Nephron progenitor cell (in vitro differentiated cells): Measurements from ENCODE around the gene ALG3.

Source experiments
- DNase-seq: peaks from one replicate; pipeline ENCODE4 v3.0.0; 2021
- H3K27ac Mint-ChIP-seq: 2 replicates; pipeline ENCODE4 v1.8.0; 2021; ENCODE audit warnings: mild to moderate bottlenecking, moderate library complexity, mixed read lengths
- H3K27me3 Mint-ChIP-seq: 2 replicates; pipeline ENCODE4 v1.8.0; 2021; ENCODE audit warnings: mild to moderate bottlenecking, low read depth, mixed read lengths; ENCODE audit not compliant: poor library complexity
- H3K36me3 Mint-ChIP-seq: 2 replicates; pipeline ENCODE4 v1.8.0; 2021; ENCODE audit warnings: low read depth, mixed read lengths
- H3K4me1 Mint-ChIP-seq: 2 replicates; pipeline ENCODE4 v1.8.0; 2021; ENCODE audit warnings: mixed read lengths
- H3K4me3 Mint-ChIP-seq: 2 replicates; pipeline ENCODE4 v1.8.0; 2021; ENCODE audit warnings: mild to moderate bottlenecking, moderate library complexity, mixed read lengths
- H3K9me3 Mint-ChIP-seq: 2 replicates; pipeline ENCODE4 v1.8.0; 2021; ENCODE audit warnings: mild to moderate bottlenecking, moderate library complexity, mixed read lengths
- TF ChIP-seq, protein P1 (sequence below): fragments of 200-600 bp; sonication (generic); IDR thresholded peaks from 2 replicates; pipeline ENCODE4 v1.5.0; 2021; ENCODE audit warnings: antibody characterized with exemption

ALG3 gene

DNA sequence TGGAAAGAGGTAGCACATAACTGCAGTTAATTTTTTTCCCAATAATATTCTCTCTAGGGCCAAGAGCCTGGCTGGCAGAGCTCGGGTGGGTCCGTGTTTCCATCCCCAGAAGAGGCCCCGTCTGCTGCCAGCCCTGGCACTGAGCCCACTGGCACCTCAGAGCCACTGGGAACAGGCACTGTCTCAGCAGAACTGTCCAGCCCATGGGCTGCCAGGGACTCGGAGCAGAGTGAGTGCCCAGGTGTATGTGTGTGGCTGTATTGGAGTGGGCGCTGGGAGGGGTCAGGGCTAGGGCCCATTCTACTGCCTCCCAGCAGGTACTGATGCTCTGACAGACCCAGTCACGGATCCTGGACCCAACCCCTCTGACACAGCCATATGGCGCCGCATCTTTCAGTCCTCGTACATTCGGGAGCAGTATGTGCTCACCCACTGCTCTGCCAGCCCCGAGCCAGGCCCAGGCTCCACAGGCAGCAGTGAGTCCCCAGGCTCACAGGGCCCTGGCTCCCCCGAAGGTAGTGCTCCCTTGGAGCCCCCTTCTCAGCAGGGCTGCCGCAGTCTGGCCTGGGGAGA lies 10.4 kb downstream of the ALG3 start:
- no peak for DNase-seq

DNA sequence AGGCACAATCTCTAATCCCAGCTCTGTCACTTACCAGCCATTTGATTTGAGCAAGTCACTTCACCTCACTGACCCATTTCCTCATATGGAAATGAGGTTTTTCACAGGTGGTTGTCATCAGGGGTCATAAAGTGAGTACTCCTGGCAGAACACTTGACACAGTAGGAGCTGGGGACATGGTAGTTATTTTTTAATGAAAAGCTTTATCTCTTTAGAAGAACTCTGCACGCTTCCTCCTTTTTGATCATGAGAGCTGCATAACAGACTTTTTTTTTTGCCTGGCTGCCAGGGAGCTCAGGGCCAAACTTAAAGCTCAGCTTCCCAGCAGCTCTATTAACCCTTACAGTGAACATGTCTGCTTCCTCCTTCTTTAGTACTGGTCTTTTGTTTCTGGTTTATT lies 11.0 kb downstream of the ALG3 start:
- Mint-ChIP-seq H3K9me3 (no peaks in the 10 kb centered on the region), H3K36me3 (peaks cover 7% of the 10 kb centered on the region), H3K27me3 (peaks cover 41% of the 10 kb centered on the region), H3K4me1 (no peaks in the 10 kb centered on the region), H3K4me3 (no peak overlapping the region), H3K27ac (no peak overlapping the region)
- TF ChIP-seq, protein P1, sequence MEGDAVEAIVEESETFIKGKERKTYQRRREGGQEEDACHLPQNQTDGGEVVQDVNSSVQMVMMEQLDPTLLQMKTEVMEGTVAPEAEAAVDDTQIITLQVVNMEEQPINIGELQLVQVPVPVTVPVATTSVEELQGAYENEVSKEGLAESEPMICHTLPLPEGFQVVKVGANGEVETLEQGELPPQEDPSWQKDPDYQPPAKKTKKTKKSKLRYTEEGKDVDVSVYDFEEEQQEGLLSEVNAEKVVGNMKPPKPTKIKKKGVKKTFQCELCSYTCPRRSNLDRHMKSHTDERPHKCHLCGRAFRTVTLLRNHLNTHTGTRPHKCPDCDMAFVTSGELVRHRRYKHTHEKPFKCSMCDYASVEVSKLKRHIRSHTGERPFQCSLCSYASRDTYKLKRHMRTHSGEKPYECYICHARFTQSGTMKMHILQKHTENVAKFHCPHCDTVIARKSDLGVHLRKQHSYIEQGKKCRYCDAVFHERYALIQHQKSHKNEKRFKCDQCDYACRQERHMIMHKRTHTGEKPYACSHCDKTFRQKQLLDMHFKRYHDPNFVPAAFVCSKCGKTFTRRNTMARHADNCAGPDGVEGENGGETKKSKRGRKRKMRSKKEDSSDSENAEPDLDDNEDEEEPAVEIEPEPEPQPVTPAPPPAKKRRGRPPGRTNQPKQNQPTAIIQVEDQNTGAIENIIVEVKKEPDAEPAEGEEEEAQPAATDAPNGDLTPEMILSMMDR = no peak
- DNase-seq = no peak

More for the DNA sequence above, 10.4 kb downstream of the ALG3 start:
- Mint-ChIP-seq H3K36me3 (peaks cover 10% of the 10 kb centered on the region), H3K4me3 (no peak overlapping the region), H3K9me3 (no peaks in the 10 kb centered on the region), H3K27me3 (peaks cover 37% of the 10 kb centered on the region), H3K4me1 (no peaks in the 10 kb centered on the region), H3K27ac (no peak overlapping the region)
- TF ChIP-seq, protein P1 = no peak

DNA sequence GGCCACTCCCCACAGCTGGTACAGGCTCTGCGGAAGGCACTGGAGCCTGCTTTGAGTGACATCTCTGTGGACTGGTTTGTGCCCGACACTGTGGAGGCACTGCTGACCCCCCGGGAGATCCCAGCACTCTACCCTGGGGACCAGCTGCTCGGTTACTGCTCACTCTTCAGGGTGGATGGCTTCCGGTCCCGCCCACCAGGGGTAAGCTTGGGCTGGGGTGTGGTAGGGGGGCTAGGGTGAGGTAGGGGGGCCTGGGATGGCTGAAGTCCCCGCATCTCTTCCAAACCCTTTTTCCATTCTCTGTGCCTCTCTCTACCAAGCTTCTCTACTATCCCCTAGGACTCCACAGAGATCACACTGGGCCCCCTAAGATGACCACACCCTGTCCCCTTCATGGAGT lies 11.6 kb downstream of the ALG3 start:
- TF ChIP-seq, protein P1 = no peak
- peaks cover under 1% of the 10 kb centered on the region for H3K36me3 Mint-ChIP-seq
- peaks cover 45% of the 10 kb centered on the region for H3K27me3 Mint-ChIP-seq
- DNase-seq = no peak
- no peaks in the 10 kb centered on the region for H3K4me1 Mint-ChIP-seq
- H3K4me3 Mint-ChIP-seq = no peak overlapping the region
- H3K27ac Mint-ChIP-seq = no peak overlapping the region
- no peaks in the 10 kb centered on the region for H3K9me3 Mint-ChIP-seq

DNA sequence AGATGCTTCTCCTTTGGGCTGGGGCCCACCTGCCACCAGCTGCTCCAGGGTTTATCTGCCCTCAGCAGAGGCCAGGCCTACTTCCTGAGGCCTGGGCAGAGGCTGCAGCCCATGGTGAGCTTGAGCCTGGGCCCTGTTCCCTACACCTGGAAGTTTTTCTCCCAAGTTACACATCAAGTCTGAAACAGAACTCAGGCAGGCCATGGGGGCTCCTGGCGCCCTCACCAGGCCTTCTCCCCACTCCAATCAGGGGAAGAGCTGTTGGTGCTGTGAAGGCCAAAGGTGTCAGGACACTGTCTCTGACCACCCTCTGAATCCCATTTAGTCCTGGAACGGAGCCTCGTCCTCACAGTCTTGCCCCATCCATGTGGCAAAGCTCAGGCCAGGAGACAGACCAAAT lies 12.1 kb downstream of the ALG3 start:
- Mint-ChIP-seq H3K27ac (no peak overlapping the region), H3K9me3 (no peaks in the 10 kb centered on the region), H3K4me3 (no peak overlapping the region), H3K27me3 (peaks cover 51% of the 10 kb centered on the region), H3K4me1 (no peaks in the 10 kb centered on the region), H3K36me3 (no peaks in the 10 kb centered on the region)
- TF ChIP-seq, protein P1 = no peak
- DNase-seq = no peak

DNA sequence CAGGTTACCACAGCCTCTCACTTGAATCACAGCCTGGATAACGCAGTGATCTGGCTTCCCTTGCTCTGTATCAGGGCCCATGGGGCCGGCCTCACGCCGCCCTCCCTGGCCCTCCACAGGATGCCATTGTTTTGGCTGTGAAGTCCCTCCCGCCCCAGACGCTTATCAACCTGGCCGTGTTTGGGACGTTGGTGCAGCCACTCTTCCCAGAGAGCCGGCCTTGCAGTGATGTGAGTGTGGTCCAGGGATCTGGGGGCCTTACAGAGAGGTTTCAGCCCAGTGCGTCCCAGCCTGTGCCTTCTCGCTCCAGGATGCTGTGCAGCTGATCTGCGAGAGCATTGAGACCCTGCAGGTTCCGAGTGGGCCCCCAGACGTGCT lies 12.7 kb downstream of the ALG3 start:
- no peaks in the 10 kb centered on the region for H3K36me3 Mint-ChIP-seq
- H3K4me3 Mint-ChIP-seq = no peak overlapping the region
- H3K4me1 Mint-ChIP-seq = peaks cover 5% of the 10 kb centered on the region
- no peaks in the 10 kb centered on the region for H3K9me3 Mint-ChIP-seq
- H3K27ac Mint-ChIP-seq = no peak overlapping the region
- H3K27me3 Mint-ChIP-seq = peaks cover 57% of the 10 kb centered on the region
- no peak for DNase-seq
- TF ChIP-seq, protein P1 = no peak

DNA sequence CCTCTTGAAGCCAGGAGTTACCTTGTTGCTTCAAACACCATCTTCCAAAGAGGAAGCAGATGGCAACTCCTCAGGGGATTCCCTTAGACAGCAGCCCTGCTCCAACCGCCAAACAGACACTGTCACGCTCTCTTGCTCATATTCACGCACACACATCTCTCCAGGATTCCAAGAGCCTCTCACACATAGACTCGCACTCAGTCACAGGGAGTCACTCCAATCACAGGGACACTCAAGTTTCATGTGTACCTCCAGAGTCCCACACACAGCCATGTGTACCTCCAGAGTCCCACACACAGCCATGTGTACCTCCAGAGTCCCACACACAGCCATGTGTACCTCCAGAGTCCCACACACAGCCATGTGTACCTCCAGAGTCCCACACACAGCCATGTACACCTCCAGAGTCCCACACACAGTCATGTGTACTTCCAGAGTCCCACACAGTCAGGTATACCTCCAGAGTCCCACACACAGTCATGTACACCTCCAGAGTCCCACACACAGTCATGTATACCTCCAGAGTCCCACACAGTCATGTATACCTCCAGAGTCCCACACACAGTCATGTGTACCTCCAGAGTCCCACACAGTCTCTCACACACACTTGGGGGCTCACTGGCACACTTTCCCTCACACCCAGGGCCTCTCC lies 13.3 kb downstream of the ALG3 start:
- H3K4me1 Mint-ChIP-seq = peaks cover 8% of the 10 kb centered on the region
- H3K36me3 Mint-ChIP-seq = no peaks in the 10 kb centered on the region
- H3K27ac Mint-ChIP-seq = no peak overlapping the region
- no peaks in the 10 kb centered on the region for H3K9me3 Mint-ChIP-seq
- peaks cover 62% of the 10 kb centered on the region for H3K27me3 Mint-ChIP-seq
- no peak for DNase-seq
- TF ChIP-seq, protein P1 = no peak
- no peak overlapping the region for H3K4me3 Mint-ChIP-seq
